ENCODE data around the gene SGSM2.

SGSM2 gene

DNA sequence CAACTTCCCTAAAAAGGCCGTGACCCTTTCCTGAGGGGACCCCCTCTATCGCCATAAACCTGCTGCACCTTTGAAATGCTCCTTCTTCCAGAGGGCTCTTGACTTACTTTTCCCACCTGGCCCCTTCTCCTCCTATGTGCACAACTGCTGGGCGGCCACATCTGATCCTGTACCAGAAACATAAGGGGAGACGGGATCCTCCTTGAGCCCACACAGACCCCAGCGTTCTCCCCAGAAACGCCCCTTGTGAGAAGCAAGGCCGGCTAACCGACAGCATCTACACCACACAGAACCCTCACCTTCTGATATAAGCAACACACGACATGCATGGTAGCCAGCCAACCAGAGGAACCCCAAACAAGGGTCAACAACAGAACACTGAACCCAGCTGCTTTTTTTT lies 77.8 kb downstream of the SGSM2 start:
- H3K4me3 ChIP-seq (replicated peaks; ENCODE audit: low read depth, low read length), result no peak overlapping the region
- no peak for DNase-seq (ENCODE audit: extremely low read depth, insufficient read length)
- H3K27me3 ChIP-seq (replicated peaks; ENCODE audit: control insufficient read depth, insufficient read depth, low read length), result no peaks in the 10 kb centered on the region
- peaks cover 10% of the 10 kb centered on the region for H3K36me3 ChIP-seq (ENCODE audit: control insufficient read depth, insufficient read depth, low read length)
- TF ChIP-seq CTCF (IDR thresholded peaks at IDR 0.05; ENCODE audit: insufficient read depth, low read length, poor library complexity, severe bottlenecking), result no peak

DNA sequence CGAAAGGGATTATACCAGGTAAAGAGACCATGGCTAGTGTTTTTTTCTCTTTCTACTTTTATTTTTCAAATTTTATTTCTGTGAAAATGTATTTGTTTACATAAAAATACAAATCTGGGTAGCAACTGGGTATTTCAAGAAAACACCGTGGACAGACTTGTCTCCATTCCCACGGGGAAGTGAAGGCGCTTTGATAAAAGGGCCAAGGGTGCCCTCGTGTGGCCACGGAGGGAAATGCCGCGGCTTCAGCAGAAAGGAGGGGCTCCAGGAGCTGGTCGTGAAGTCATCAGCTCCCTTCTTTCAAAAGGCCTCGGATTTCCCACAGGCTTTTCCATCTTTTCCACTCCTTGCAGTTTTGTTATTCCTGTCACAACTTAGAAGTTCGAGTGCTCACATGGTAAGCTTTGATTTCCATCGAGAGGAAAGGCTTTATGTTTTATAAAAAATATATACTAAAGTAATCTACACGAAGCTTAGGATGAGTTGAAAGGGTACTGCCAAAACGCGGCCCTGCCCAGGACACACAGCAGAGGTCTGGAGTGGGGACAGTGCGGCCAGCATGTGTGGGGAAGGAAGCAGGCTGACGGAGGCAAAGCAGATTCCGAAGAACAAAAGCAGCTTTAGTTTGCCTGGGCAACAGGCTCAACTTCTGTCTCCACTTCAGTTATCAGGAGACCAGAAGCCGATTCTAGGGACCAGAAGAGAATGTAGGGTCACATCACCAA lies 78.9 kb downstream of the SGSM2 start:
- TF ChIP-seq CTCF (IDR thresholded peaks at IDR 0.05; ENCODE audit: insufficient read depth, low read length, poor library complexity, severe bottlenecking), result peak; percentile 95
- Histone ChIP-seq H3K27me3 (replicated peaks; ENCODE audit: control insufficient read depth, insufficient read depth, low read length) (no peaks in the 10 kb centered on the region), H3K36me3 (ENCODE audit: control insufficient read depth, insufficient read depth, low read length) (peaks cover 10% of the 10 kb centered on the region), H3K4me3 (replicated peaks; ENCODE audit: low read depth, low read length) (no peak overlapping the region)
- peak; percentile 75 for DNase-seq (ENCODE audit: extremely low read depth, insufficient read length)

- Histone ChIP-seq H3K36me3 (ENCODE audit: control insufficient read depth, insufficient read depth, low read length) (peaks cover 11% of the 10 kb centered on the region), H3K4me3 (replicated peaks; ENCODE audit: low read depth, low read length) (no peak overlapping the region), H3K27me3 (replicated peaks; ENCODE audit: control insufficient read depth, insufficient read depth, low read length) (no peaks in the 10 kb centered on the region)
- no peak for DNase-seq (ENCODE audit: extremely low read depth, insufficient read length)
- no peak for TF ChIP-seq CTCF (IDR thresholded peaks at IDR 0.05; ENCODE audit: insufficient read depth, low read length, poor library complexity, severe bottlenecking)
Observed at GRCh38 chr17:2418572-2418971, 81.3 kb downstream of the SGSM2 start.

DNA sequence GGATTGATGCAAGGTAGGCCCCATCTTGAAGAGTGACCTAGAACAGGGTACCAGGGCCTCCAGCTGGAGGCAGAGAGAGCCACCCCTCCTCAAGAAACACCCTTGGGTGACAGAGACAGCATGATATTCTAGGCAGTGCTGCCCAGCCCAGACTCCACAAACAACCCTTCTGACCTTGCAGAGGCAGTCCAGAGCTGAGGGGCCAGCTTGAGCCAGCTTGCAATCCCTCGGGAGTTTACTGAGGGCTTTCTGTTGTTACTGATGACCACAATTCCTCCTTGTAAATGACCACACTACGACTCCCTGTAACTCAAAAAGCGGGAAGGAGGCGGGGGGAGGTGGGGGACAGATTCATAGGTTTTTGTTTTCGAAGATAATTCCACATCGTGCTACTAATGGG lies 82.2 kb downstream of the SGSM2 start:
- DNase-seq (ENCODE audit: extremely low read depth, insufficient read length), result no peak
- Histone ChIP-seq H3K27me3 (replicated peaks; ENCODE audit: control insufficient read depth, insufficient read depth, low read length) (no peaks in the 10 kb centered on the region), H3K4me3 (replicated peaks; ENCODE audit: low read depth, low read length) (no peak overlapping the region), H3K36me3 (ENCODE audit: control insufficient read depth, insufficient read depth, low read length) (peaks cover 9% of the 10 kb centered on the region)
- TF ChIP-seq CTCF (IDR thresholded peaks at IDR 0.05; ENCODE audit: insufficient read depth, low read length, poor library complexity, severe bottlenecking), result no peak

DNA sequence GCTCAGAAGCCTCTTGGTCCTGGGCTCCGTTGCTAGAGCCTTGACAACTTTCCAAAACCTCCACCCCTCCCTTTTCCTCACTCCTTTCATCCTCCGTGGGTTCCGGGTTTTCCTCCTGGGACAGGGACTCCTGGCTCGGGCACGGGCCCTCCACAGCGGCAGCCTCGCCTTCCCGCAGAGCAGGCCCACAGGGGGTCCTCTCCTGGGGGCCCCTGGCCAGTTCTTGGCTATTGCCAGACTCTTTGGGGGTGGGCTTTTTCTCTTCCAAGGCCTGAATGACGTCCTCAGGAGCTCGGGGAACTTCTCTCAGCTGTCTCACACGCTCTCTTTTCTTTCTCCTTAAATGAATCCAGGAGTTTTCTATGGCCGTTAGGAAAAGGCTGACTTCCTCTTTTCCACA lies 82.9 kb downstream of the SGSM2 start:
- Histone ChIP-seq H3K27me3 (replicated peaks; ENCODE audit: control insufficient read depth, insufficient read depth, low read length) (no peaks in the 10 kb centered on the region), H3K36me3 (ENCODE audit: control insufficient read depth, insufficient read depth, low read length) (peaks cover 7% of the 10 kb centered on the region), H3K4me3 (replicated peaks; ENCODE audit: low read depth, low read length) (no peak overlapping the region)
- no peak for DNase-seq (ENCODE audit: extremely low read depth, insufficient read length)
- no peak for TF ChIP-seq CTCF (IDR thresholded peaks at IDR 0.05; ENCODE audit: insufficient read depth, low read length, poor library complexity, severe bottlenecking)

All from GM06990 (cell line).